ENCODE data around the gene MKKS.

The MKKS gene

GRCh38 chr20:10453241-10453640 lies 19.2 kb upstream of the MKKS start:
- DNase-seq (ENCODE audit: low read depth, low spot score), result no peak
- H3K27me3 ChIP-seq (ENCODE audit: insufficient read depth, insufficient read length), result no peaks in the 10 kb centered on the region
- H3K36me3 ChIP-seq (ENCODE audit: insufficient read depth, insufficient read length, low read length), result no peaks in the 10 kb centered on the region
- H3K9me3 ChIP-seq (ENCODE audit: insufficient read depth, low read length), result 0 out of 2 replicates have a peak, but pooled peaks cover 9% of the 10 kb centered on the region
- H3K4me1 ChIP-seq (ENCODE audit: insufficient read depth, insufficient read length), result no peaks in the 10 kb centered on the region
- H3K9ac ChIP-seq (ENCODE audit: insufficient read length, low read depth), result no peak overlapping the region
- no peak overlapping the region for H3K4me3 ChIP-seq (ENCODE audit: insufficient read length, low read depth)
- TF ChIP-seq YY1 (IDR thresholded peaks at IDR 0.05; ENCODE audit: insufficient read depth, insufficient read length), result no peak
- no peak for TF ChIP-seq SUZ12 (IDR thresholded peaks at IDR 0.05; ENCODE audit: extremely low read depth, insufficient read depth, insufficient read length)
- TF ChIP-seq ZNF274 (IDR thresholded peaks at IDR 0.05; ENCODE audit: low read depth, low read length), result no peak

GRCh38 chr20:10449270-10449669 lies 15.2 kb upstream of the MKKS start:
- TF ChIP-seq ZNF274 (IDR thresholded peaks at IDR 0.05; ENCODE audit: low read depth, low read length) (no peak), YY1 (IDR thresholded peaks at IDR 0.05; ENCODE audit: insufficient read depth, insufficient read length) (no peak), SUZ12 (IDR thresholded peaks at IDR 0.05; ENCODE audit: extremely low read depth, insufficient read depth, insufficient read length) (no peak)

GRCh38 chr20:10448270-10449156 lies 14.5 kb upstream of the MKKS start:
- Histone ChIP-seq H3K4me1 (ENCODE audit: insufficient read depth, insufficient read length) (no peaks in the 10 kb centered on the region), H3K9ac (ENCODE audit: insufficient read length, low read depth) (no peak overlapping the region), H3K36me3 (ENCODE audit: insufficient read depth, insufficient read length, low read length) (no peaks in the 10 kb centered on the region), H3K4me3 (ENCODE audit: insufficient read length, low read depth) (no peak overlapping the region), H3K27me3 (ENCODE audit: insufficient read depth, insufficient read length) (no peaks in the 10 kb centered on the region), H3K9me3 (ENCODE audit: insufficient read depth, low read length) (no peaks in the 10 kb centered on the region)
- TF ChIP-seq YY1 (IDR thresholded peaks at IDR 0.05; ENCODE audit: insufficient read depth, insufficient read length), result no peak
- no peak for TF ChIP-seq ZNF274 (IDR thresholded peaks at IDR 0.05; ENCODE audit: low read depth, low read length)
- TF ChIP-seq SUZ12 (IDR thresholded peaks at IDR 0.05; ENCODE audit: extremely low read depth, insufficient read depth, insufficient read length), result no peak
- DNase-seq (ENCODE audit: low read depth, low spot score), result no peak

More at GRCh38 chr20:10449270-10449669, 15.2 kb upstream of the MKKS start:
- Histone ChIP-seq H3K9me3 (ENCODE audit: insufficient read depth, low read length) (no peaks in the 10 kb centered on the region), H3K27me3 (ENCODE audit: insufficient read depth, insufficient read length) (no peaks in the 10 kb centered on the region), H3K4me1 (ENCODE audit: insufficient read depth, insufficient read length) (no peaks in the 10 kb centered on the region), H3K4me3 (ENCODE audit: insufficient read length, low read depth) (no peak overlapping the region), H3K36me3 (ENCODE audit: insufficient read depth, insufficient read length, low read length) (no peaks in the 10 kb centered on the region), H3K9ac (ENCODE audit: insufficient read length, low read depth) (no peak overlapping the region)
- no peak for DNase-seq (ENCODE audit: low read depth, low spot score)

- Histone ChIP-seq H3K9ac (ENCODE audit: insufficient read length, low read depth) (no peak overlapping the region), H3K27me3 (ENCODE audit: insufficient read depth, insufficient read length) (no peaks in the 10 kb centered on the region), H3K4me3 (ENCODE audit: insufficient read length, low read depth) (no peak overlapping the region), H3K9me3 (ENCODE audit: insufficient read depth, low read length) (no peaks in the 10 kb centered on the region), H3K36me3 (ENCODE audit: insufficient read depth, insufficient read length, low read length) (no peaks in the 10 kb centered on the region), H3K4me1 (ENCODE audit: insufficient read depth, insufficient read length) (no peaks in the 10 kb centered on the region)
- no peak for DNase-seq (ENCODE audit: low read depth, low spot score)
- no peak for TF ChIP-seq YY1 (IDR thresholded peaks at IDR 0.05; ENCODE audit: insufficient read depth, insufficient read length)
- no peak for TF ChIP-seq SUZ12 (IDR thresholded peaks at IDR 0.05; ENCODE audit: extremely low read depth, insufficient read depth, insufficient read length)
- no peak for TF ChIP-seq ZNF274 (IDR thresholded peaks at IDR 0.05; ENCODE audit: low read depth, low read length)
Observed at GRCh38 chr20:10447028-10447427, 13.0 kb upstream of the MKKS start.

GRCh38 chr20:10445758-10446157 lies 11.7 kb upstream of the MKKS start:
- no peaks in the 10 kb centered on the region for H3K36me3 ChIP-seq (ENCODE audit: insufficient read depth, insufficient read length, low read length)
- no peak overlapping the region for H3K4me3 ChIP-seq (ENCODE audit: insufficient read length, low read depth)
- no peaks in the 10 kb centered on the region for H3K9me3 ChIP-seq (ENCODE audit: insufficient read depth, low read length)
- no peak overlapping the region for H3K9ac ChIP-seq (ENCODE audit: insufficient read length, low read depth)
- DNase-seq (ENCODE audit: low read depth, low spot score), result no peak
- TF ChIP-seq YY1 (IDR thresholded peaks at IDR 0.05; ENCODE audit: insufficient read depth, insufficient read length) (no peak), SUZ12 (IDR thresholded peaks at IDR 0.05; ENCODE audit: extremely low read depth, insufficient read depth, insufficient read length) (no peak), ZNF274 (IDR thresholded peaks at IDR 0.05; ENCODE audit: low read depth, low read length) (no peak)
- H3K27me3 ChIP-seq (ENCODE audit: insufficient read depth, insufficient read length), result no peaks in the 10 kb centered on the region
- no peaks in the 10 kb centered on the region for H3K4me1 ChIP-seq (ENCODE audit: insufficient read depth, insufficient read length)

- no peak overlapping the region for H3K9ac ChIP-seq (ENCODE audit: insufficient read length, low read depth)
- H3K4me1 ChIP-seq (ENCODE audit: insufficient read depth, insufficient read length), result no peaks in the 10 kb centered on the region
- H3K27me3 ChIP-seq (ENCODE audit: insufficient read depth, insufficient read length), result no peaks in the 10 kb centered on the region
- TF ChIP-seq ZNF274 (IDR thresholded peaks at IDR 0.05; ENCODE audit: low read depth, low read length) (no peak), SUZ12 (IDR thresholded peaks at IDR 0.05; ENCODE audit: extremely low read depth, insufficient read depth, insufficient read length) (no peak)
- no peaks in the 10 kb centered on the region for H3K9me3 ChIP-seq (ENCODE audit: insufficient read depth, low read length)
- H3K36me3 ChIP-seq (ENCODE audit: insufficient read depth, insufficient read length, low read length), result no peaks in the 10 kb centered on the region
- DNase-seq (ENCODE audit: low read depth, low spot score), result no peak
- H3K4me3 ChIP-seq (ENCODE audit: insufficient read length, low read depth), result no peak overlapping the region
Observed at GRCh38 chr20:10443936-10444335, 9.9 kb upstream of the MKKS start.

- Histone ChIP-seq H3K9ac (ENCODE audit: insufficient read length, low read depth) (no peak overlapping the region), H3K4me3 (ENCODE audit: insufficient read length, low read depth) (no peak overlapping the region), H3K27me3 (ENCODE audit: insufficient read depth, insufficient read length) (no peaks in the 10 kb centered on the region), H3K9me3 (ENCODE audit: insufficient read depth, low read length) (no peaks in the 10 kb centered on the region), H3K36me3 (ENCODE audit: insufficient read depth, insufficient read length, low read length) (no peaks in the 10 kb centered on the region), H3K4me1 (ENCODE audit: insufficient read depth, insufficient read length) (no peaks in the 10 kb centered on the region)
- DNase-seq (ENCODE audit: low read depth, low spot score), result no peak
- TF ChIP-seq ZNF274 (IDR thresholded peaks at IDR 0.05; ENCODE audit: low read depth, low read length) (no peak), SUZ12 (IDR thresholded peaks at IDR 0.05; ENCODE audit: extremely low read depth, insufficient read depth, insufficient read length) (no peak), YY1 (IDR thresholded peaks at IDR 0.05; ENCODE audit: insufficient read depth, insufficient read length) (no peak)
Observed at GRCh38 chr20:10438217-10438616, 4.2 kb upstream of the MKKS start.

Measured in NT2/D1 (cell line).